Uterine smooth muscle cell (primary cell): ENCODE measurements around the gene SCG2. TPM values are rescaled to one million over a fixed set of nuclear protein-coding genes. Genes with fewer than 3 reads are reported as not detected.

Experiments
- total RNA-seq: library from RNA; depleted of rRNA; stranded (reverse); fragments of >200 nt; gene quantifications from 2 replicates; pipeline ENCODE4 v1.2.3, GENCODE V29; 2014

SCG2 gene
- total RNA-seq: 0.44 and 0.50 TPM in 2 replicates

GRCh38 chr2:223601932-223602666, at the start of gene SCG2:
TSS of gene SCG2 (minus strand) at chr2:223602361. CDS start at chr2:223599282, 3,079 bp downstream.

Other genes starting within 250 kb of the SCG2 start
- 6.0 and 10.2 TPM in 2 replicates for gene AP1S3, start 235.2 kb upstream of the SCG2 start, total RNA-seq